Thymus (tissue), 11 donors: Measurements from ENCODE around the gene MSX1. TPM values are rescaled to one million over a fixed set of nuclear protein-coding genes. Genes with fewer than 3 reads are reported as not detected.

Experiments
- DNase-seq, 9 donors: peaks; one replicate each; pipeline ENCODE4 v3.0.0-alpha.2; 2013; ENCODE audit warnings: low spot score in 9 of 9, low read depth in 6 of 9, missing footprints in 1 of 9
- H3K27ac ChIP-seq, 2 donors: one replicate each; pipeline ENCODE4 v1.5.1; 2013; ENCODE audit warnings: control low read depth in 1 of 2, low read depth in 1 of 2, low read length in 1 of 2, mild to moderate bottlenecking in 1 of 2, moderate library complexity in 1 of 2
- H3K27me3 ChIP-seq, 2 donors: one replicate each; pipeline ENCODE4 v1.5.1; 2013; ENCODE audit warnings: low read length in 1 of 2; ENCODE audit not compliant: control insufficient read depth in 2 of 2, insufficient read depth in 1 of 2
- H3K36me3 ChIP-seq, 2 donors: one replicate each; pipeline ENCODE4 v1.5.1; 2013; ENCODE audit warnings: low read length in 1 of 2, mild to moderate bottlenecking in 1 of 2, moderate library complexity in 1 of 2; ENCODE audit not compliant: control insufficient read depth in 2 of 2, insufficient read depth in 2 of 2
- H3K4me1 ChIP-seq, 2 donors: one replicate each; pipeline ENCODE4 v1.5.1; 2013; ENCODE audit warnings: low read length in 2 of 2; ENCODE audit not compliant: control insufficient read depth in 2 of 2, insufficient read depth in 2 of 2
- H3K4me3 ChIP-seq, 2 donors: one replicate each; pipeline ENCODE4 v1.5.1; 2013; ENCODE audit warnings: low read length in 2 of 2, control low read depth in 1 of 2, mild to moderate bottlenecking in 1 of 2
- H3K9me3 ChIP-seq, 2 donors: one replicate each; pipeline ENCODE4 v1.5.1; 2013; ENCODE audit warnings: low read length in 1 of 2, mild to moderate bottlenecking in 1 of 2; ENCODE audit not compliant: control insufficient read depth in 2 of 2, insufficient read depth in 1 of 2
- WGBS: extraction: QIAGEN DNeasy Blood & Tissue Kit; methylation state at CpG from one replicate; pipeline ENCODE4 v1.1.7; 2013; 5-methylcytosine and 5-hydroxymethylcytosine counted together
- polyA plus RNA-seq: library from polyadenylated mRNA; stranded (reverse); fragments of 200-250 nt; gene quantifications from one replicate; pipeline ENCODE4 v1.2.3, GENCODE V29; 2013
- total RNA-seq: library from RNA; stranded (reverse); fragments of 120-200 nt; gene quantifications from one replicate; pipeline ENCODE4 v1.2.4, GENCODE V29; 2013
- donor health status: healthy.

Gene MSX1
- total and polyA plus RNA-seq, 2 donors, result 0.57 to 1.8 TPM

GRCh38 chr4:4838051-4838935 is 21.2 kb upstream of the MSX1 start:
- no peaks in the 10 kb centered on the region for H3K9me3 ChIP-seq
- peaks cover 0 to 9% of the 10 kb centered on the region in 2 donors for H3K27me3 ChIP-seq
- DNase-seq, result no peak
- H3K4me3 ChIP-seq, result no peak overlapping the region
- no peaks in the 10 kb centered on the region for H3K4me1 ChIP-seq
- 71% methylated on average over 13 of the region's 13 CpGs for WGBS
- no peaks in the 10 kb centered on the region for H3K36me3 ChIP-seq
- no peak overlapping the region for H3K27ac ChIP-seq

GRCh38 chr4:4838936-4839810 is 20.3 kb upstream of the MSX1 start:
- H3K9me3 ChIP-seq, result no peaks in the 10 kb centered on the region
- DNase-seq, result no peak
- H3K27ac ChIP-seq, result no peak overlapping the region
- H3K4me1 ChIP-seq, result no peaks in the 10 kb centered on the region
- H3K27me3 ChIP-seq, result peaks cover 0 to 16% of the 10 kb centered on the region in 2 donors
- H3K4me3 ChIP-seq, result no peak overlapping the region
- H3K36me3 ChIP-seq, result no peaks in the 10 kb centered on the region
- WGBS, result 80% methylated on average over 16 of the region's 16 CpGs

DNA sequence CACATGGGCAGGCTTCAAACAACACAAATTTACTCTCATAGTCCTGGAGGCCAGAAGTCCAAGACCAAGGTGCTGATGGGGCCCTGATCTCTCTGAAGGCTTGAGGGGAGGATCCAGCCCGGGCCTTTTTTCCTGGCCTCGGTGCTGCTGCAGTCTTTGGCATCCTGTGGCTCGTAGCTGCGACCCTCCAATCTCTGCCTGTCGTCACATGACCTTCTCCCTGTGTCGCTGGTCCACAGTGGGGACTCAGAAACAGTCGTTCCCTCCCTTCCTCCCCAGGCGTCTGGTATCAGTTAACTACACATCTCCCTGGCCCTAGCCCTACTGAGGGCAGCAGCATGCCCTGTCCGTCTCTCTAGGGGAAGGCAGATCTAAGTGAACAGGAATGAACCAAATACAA is 19.1 kb upstream of the MSX1 start:
- Histone ChIP-seq H3K36me3 (no peaks in the 10 kb centered on the region), H3K27me3 (peaks cover 0 to 16% of the 10 kb centered on the region in 2 donors), H3K9me3 (no peaks in the 10 kb centered on the region), H3K27ac (no peak overlapping the region), H3K4me3 (no peak overlapping the region), H3K4me1 (no peaks in the 10 kb centered on the region)
- DNase-seq, result no peak
- WGBS, result 57% methylated on average over 9 of the region's 9 CpGs

DNA sequence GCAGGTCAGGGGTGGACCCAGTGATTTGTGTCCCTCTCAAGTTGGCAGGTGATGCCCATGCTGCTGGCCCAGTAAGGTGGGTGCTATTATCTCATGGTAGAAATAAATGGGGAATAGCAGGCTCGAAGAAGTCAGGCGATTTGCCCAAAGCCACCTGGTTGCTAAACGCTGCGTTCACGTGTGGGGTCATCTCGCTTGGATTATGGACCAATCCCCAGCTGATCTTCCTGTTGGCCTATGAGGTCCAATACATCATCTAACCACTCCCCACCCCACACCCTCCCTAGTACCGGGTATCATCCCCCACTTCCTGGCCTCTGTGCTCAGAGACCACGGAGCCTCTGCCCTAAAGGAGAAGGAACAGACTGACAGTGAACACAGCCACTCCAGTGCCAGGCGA is 18.3 kb upstream of the MSX1 start:
- Histone ChIP-seq H3K27me3 (peaks cover 0 to 18% of the 10 kb centered on the region in 2 donors), H3K36me3 (no peaks in the 10 kb centered on the region), H3K27ac (no peak overlapping the region), H3K4me1 (no peaks in the 10 kb centered on the region), H3K9me3 (no peaks in the 10 kb centered on the region), H3K4me3 (no peak overlapping the region)
- WGBS, result 78% methylated on average over 9 of the region's 9 CpGs
- no peak for DNase-seq

GRCh38 chr4:4842476-4843441 is 16.7 kb upstream of the MSX1 start:
- no peak overlapping the region for H3K4me3 ChIP-seq
- H3K4me1 ChIP-seq, result no peaks in the 10 kb centered on the region
- peaks cover 0 to 23% of the 10 kb centered on the region in 2 donors for H3K27me3 ChIP-seq
- H3K36me3 ChIP-seq, result no peaks in the 10 kb centered on the region
- no peak overlapping the region for H3K27ac ChIP-seq
- no peaks in the 10 kb centered on the region for H3K9me3 ChIP-seq
- DNase-seq, result no peak
- 92% methylated on average over 15 of the region's 15 CpGs for WGBS

DNA sequence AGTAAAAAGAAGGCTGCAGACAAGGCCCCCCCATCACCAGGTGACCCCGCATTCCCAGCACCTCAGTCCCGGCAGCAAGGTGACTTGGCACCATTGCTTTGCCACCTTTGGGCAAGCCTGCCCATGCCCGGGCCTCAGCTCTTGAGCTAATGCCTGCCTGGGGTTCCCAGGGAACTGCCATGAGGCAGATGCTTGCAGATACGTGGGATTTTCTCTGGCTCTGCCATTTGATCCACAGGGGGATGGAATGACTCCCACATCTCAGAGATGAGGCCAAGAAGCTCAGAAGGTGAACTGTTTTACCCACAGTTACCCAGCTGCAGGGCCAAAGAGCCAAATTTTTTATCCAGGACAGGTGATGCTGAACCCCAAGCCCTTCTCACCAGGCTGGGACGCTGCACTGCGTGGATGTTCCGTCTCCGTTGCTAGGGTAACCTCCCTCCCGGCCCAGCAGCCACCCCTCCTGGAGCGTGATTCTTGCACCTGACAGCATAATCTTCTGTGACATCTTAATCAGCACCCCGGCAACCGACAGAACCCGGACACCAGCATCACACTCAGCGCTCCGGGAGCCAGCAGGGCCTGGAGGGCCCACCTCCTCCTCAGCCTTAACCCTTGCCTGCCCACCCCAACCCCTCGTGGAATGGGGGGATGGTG is 15.7 kb upstream of the MSX1 start:
- no peak for DNase-seq
- no peak overlapping the region for H3K27ac ChIP-seq
- no peaks in the 10 kb centered on the region for H3K9me3 ChIP-seq
- 79% methylated on average over 16 of the region's 16 CpGs for WGBS
- H3K36me3 ChIP-seq, result no peaks in the 10 kb centered on the region
- H3K4me3 ChIP-seq, result no peak overlapping the region
- no peaks in the 10 kb centered on the region for H3K4me1 ChIP-seq
- H3K27me3 ChIP-seq, result peaks cover 0 to 29% of the 10 kb centered on the region in 2 donors

GRCh38 chr4:4845027-4845426 is 14.4 kb upstream of the MSX1 start:
- peaks cover 0 to 35% of the 10 kb centered on the region in 2 donors for H3K27me3 ChIP-seq
- H3K27ac ChIP-seq, result no peak overlapping the region
- no peaks in the 10 kb centered on the region for H3K4me1 ChIP-seq
- WGBS, result 94% methylated on average over 13 of the region's 13 CpGs
- no peak for DNase-seq
- H3K36me3 ChIP-seq, result no peaks in the 10 kb centered on the region
- no peaks in the 10 kb centered on the region for H3K9me3 ChIP-seq
- no peak overlapping the region for H3K4me3 ChIP-seq

DNA sequence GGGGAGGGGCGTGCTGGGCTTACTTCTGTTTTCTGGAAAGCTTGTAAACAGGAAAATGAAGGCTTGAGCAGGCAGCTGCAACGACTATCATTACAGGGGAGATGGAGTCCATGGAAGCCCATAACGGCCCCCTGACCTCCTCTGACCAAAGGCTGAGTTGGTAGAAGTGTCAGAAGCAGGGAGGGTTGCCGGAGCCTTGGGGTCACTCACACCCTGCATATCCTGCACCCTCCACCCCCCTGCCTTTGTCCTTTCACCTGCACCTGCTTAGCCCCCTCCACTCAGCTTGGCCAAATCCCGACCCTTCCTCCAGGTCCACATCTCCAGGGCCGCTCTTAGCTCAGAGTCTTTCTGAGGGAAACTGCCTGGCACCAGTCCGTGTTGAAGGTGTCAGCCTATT is 12.5 kb upstream of the MSX1 start:
- Histone ChIP-seq H3K4me1 (no peaks in the 10 kb centered on the region), H3K4me3 (no peak overlapping the region), H3K9me3 (no peaks in the 10 kb centered on the region), H3K27me3 (peaks cover 12 to 52% of the 10 kb centered on the region in 2 donors), H3K36me3 (no peaks in the 10 kb centered on the region), H3K27ac (no peak overlapping the region)
- no peak for DNase-seq
- WGBS, result 50% methylated on average over 7 of the region's 7 CpGs
